Liver (tissue), 9 donors: ENCODE data around the gene CSNK2A2. TPM values are rescaled to one million over a fixed set of nuclear protein-coding genes. Genes with fewer than 3 reads are reported as not detected.

Experiments
- DNase-seq: peaks from one replicate; pipeline ENCODE4 v3.0.0-alpha.2; 2017; ENCODE audit warnings: low spot score
- H3K27ac ChIP-seq, 2 donors: one replicate each; pipeline ENCODE4 v1.7.0; 2013; ENCODE audit warnings: inconsistent platforms in 2 of 2, low read length in 2 of 2, control low read depth in 1 of 2, low read depth in 1 of 2, mild to moderate bottlenecking in 1 of 2
- H3K27me3 ChIP-seq, 4 donors: one replicate each; pipeline versions ENCODE4 v1.6.1 to v1.7.0; 2013; ENCODE audit warnings: low read length in 3 of 4, inconsistent platforms in 1 of 4, mild to moderate bottlenecking in 1 of 4, moderate library complexity in 1 of 4; ENCODE audit not compliant: control insufficient read depth in 4 of 4, insufficient read depth in 4 of 4
- H3K36me3 ChIP-seq, 4 donors: one replicate each; pipeline versions ENCODE4 v1.6.1 to v1.7.0; 2013; ENCODE audit warnings: low read length in 3 of 4, mild to moderate bottlenecking in 3 of 4, low read depth in 1 of 4, moderate library complexity in 1 of 4; ENCODE audit not compliant: control insufficient read depth in 4 of 4, insufficient read depth in 3 of 4
- H3K4me1 ChIP-seq, 4 donors: one replicate each; pipeline versions ENCODE4 v1.6.1 to v1.7.0; 2013; ENCODE audit warnings: low read length in 3 of 4, mild to moderate bottlenecking in 3 of 4, moderate library complexity in 1 of 4; ENCODE audit not compliant: control insufficient read depth in 4 of 4, insufficient read depth in 4 of 4
- H3K4me3 ChIP-seq, 3 donors: one replicate each; pipeline versions ENCODE4 v1.6.1 to v1.7.0; 2013; ENCODE audit warnings: low read length in 3 of 3, control low read depth in 1 of 3, low read depth in 1 of 3, mild to moderate bottlenecking in 1 of 3
- H3K9ac ChIP-seq, 2 donors: one replicate each; pipeline ENCODE4 v1.7.0; 2013; ENCODE audit warnings: low read length in 2 of 2, mild to moderate bottlenecking in 2 of 2, moderate library complexity in 2 of 2, control low read depth in 1 of 2, low read depth in 1 of 2
- H3K9me3 ChIP-seq, 4 donors: one replicate each; pipeline versions ENCODE4 v1.6.1 to v1.7.0; 2013; ENCODE audit warnings: low read length in 3 of 4; ENCODE audit not compliant: control insufficient read depth in 4 of 4
- ATF3 ChIP-seq: IDR thresholded peaks from 2 replicates; pipeline ENCODE4 v1.6.1; 2016; ENCODE audit warnings: antibody characterized with exemption
- GABPA ChIP-seq, 2 donors: IDR thresholded peaks in 1 of 2; conservative IDR thresholded peaks in 1 of 2; 2 replicates each; pipeline ENCODE4 v1.6.1; 2016; ENCODE audit warnings: antibody characterized with exemption in 2 of 2, mild to moderate bottlenecking in 1 of 2, moderate library complexity in 1 of 2
- NR2F2 ChIP-seq: IDR thresholded peaks from 2 replicates; pipeline ENCODE4 v1.6.1; 2016; ENCODE audit warnings: antibody characterized with exemption
- RXRA ChIP-seq, 2 donors: IDR thresholded peaks; 2 replicates each; pipeline ENCODE4 v1.6.1; 2017 to 2018; ENCODE audit warnings: antibody characterized with exemption in 2 of 2, mild to moderate bottlenecking in 1 of 2
- SP1 ChIP-seq: IDR thresholded peaks from 2 replicates; pipeline ENCODE4 v1.6.1; 2018; ENCODE audit warnings: antibody characterized with exemption, mild to moderate bottlenecking
- TAF1 ChIP-seq: conservative IDR thresholded peaks from 2 replicates; pipeline ENCODE4 v1.6.1; 2016; ENCODE audit warnings: antibody characterized with exemption, mild to moderate bottlenecking
- YY1 ChIP-seq: IDR thresholded peaks from 2 replicates; pipeline ENCODE4 v1.6.1; 2016; ENCODE audit warnings: antibody characterized with exemption, mild to moderate bottlenecking
- WGBS: extraction: QIAGEN DNeasy Blood & Tissue Kit; methylation state at CpG from one replicate; pipeline ENCODE4 v1.1.7; 2013; 5-methylcytosine and 5-hydroxymethylcytosine counted together
- polyA plus RNA-seq, 2 donors: library from polyadenylated mRNA; stranded (reverse) in 1 of 2; unstranded in 1 of 2; fragments of 200-250 nt in 1 of 2; fragments of >200 nt in 1 of 2; fragmentation: Nextera tagmentation in 1 of 2; extraction: Ambion mirVana in 1 of 2; gene quantifications; one replicate each; pipeline versions ENCODE4 v1.2.1 to v1.2.3, GENCODE V29; 2013 to 2015
- total RNA-seq, 2 donors: library from RNA; depleted of rRNA; stranded (reverse); fragments of >200 nt; gene quantifications; one replicate each; pipeline ENCODE4 v1.2.3, GENCODE V29; 2014
- TF ChIP-seq, protein P1 (sequence below): fragments of 150-350 bp; IDR thresholded peaks from 2 replicates; pipeline ENCODE4 v1.5.1; 2017; ENCODE audit warnings: improper control_type of control experiment, low read depth, low read length; ENCODE audit not compliant: missing input control
- TF ChIP-seq, protein P2 (sequence below): IDR thresholded peaks from 2 replicates; pipeline ENCODE4 v1.6.1; 2016; ENCODE audit warnings: antibody characterized with exemption
- donor health status: healthy.
- donor health status: healthy.
- donor health status: healthy.
- donor health status: healthy.
- donor health status: healthy.

Gene CSNK2A2
- total and polyA plus RNA-seq, 4 donors = 9.4 to 21.0 (median 14.7) TPM

DNA sequence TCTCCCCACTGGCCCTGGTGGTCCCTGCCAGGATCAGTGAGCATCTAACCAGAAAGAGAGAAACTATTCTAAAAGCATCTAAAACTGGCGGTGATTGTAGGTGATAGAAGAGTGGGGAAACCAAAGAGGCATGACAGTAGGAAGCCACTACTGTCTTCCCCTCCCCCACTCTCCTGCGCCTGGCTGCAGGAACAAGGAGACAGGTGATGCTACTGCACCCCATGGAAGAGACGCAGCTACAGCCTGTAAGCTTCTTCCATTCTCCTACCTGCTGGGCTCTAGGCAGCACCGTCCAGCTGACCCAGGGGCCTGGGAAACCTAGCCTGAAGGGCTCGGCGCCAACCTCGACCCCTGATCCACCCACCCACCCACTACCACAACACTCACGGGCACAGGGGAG, 32.4 kb upstream of the CSNK2A2 start (continued):
- TF ChIP-seq, protein P1, sequence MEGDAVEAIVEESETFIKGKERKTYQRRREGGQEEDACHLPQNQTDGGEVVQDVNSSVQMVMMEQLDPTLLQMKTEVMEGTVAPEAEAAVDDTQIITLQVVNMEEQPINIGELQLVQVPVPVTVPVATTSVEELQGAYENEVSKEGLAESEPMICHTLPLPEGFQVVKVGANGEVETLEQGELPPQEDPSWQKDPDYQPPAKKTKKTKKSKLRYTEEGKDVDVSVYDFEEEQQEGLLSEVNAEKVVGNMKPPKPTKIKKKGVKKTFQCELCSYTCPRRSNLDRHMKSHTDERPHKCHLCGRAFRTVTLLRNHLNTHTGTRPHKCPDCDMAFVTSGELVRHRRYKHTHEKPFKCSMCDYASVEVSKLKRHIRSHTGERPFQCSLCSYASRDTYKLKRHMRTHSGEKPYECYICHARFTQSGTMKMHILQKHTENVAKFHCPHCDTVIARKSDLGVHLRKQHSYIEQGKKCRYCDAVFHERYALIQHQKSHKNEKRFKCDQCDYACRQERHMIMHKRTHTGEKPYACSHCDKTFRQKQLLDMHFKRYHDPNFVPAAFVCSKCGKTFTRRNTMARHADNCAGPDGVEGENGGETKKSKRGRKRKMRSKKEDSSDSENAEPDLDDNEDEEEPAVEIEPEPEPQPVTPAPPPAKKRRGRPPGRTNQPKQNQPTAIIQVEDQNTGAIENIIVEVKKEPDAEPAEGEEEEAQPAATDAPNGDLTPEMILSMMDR = no peak
- TF ChIP-seq GABPA (IDR thresholded peaks at IDR 0.05 in 1 of 2, conservative IDR thresholded peaks at IDR 0.05 in 1 of 2) = no peak
- TF ChIP-seq, protein P2, sequence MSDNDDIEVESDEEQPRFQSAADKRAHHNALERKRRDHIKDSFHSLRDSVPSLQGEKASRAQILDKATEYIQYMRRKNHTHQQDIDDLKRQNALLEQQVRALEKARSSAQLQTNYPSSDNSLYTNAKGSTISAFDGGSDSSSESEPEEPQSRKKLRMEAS = no peak

- 94% methylated on average over 3 of the region's 3 CpGs for WGBS
- DNase-seq = no peak
- H3K27ac ChIP-seq = no peak overlapping the region
- H3K4me3 ChIP-seq = no peak overlapping the region
- H3K27me3 ChIP-seq = no peaks in the 10 kb centered on the region
- H3K9me3 ChIP-seq = no peaks in the 10 kb centered on the region
- H3K9ac ChIP-seq = no peak overlapping the region
- H3K4me1 ChIP-seq = peaks cover 4 to 13% (median 10%) of the 10 kb centered on the region in 4 donors
- TF ChIP-seq YY1 = no peak
- no peaks in the 10 kb centered on the region for H3K36me3 ChIP-seq
Measured at GRCh38 chr16:58226790-58227189, 28.9 kb upstream of the CSNK2A2 start.

GRCh38 chr16:58225965-58226602, 28.2 kb upstream of the CSNK2A2 start:
- no peak overlapping the region for H3K9ac ChIP-seq
- no peak overlapping the region for H3K27ac ChIP-seq
- DNase-seq = no peak
- TF ChIP-seq RXRA (IDR thresholded peaks at IDR 0.05) = no peak
- TF ChIP-seq NR2F2 = no peak
- TF ChIP-seq YY1 = no peak
- TF ChIP-seq ATF3 = no peak
- TF ChIP-seq, protein P1 = no peak
- TF ChIP-seq SP1 = no peak
- TF ChIP-seq TAF1 = no peak
- H3K4me1 ChIP-seq = peaks cover 4 to 15% (median 11%) of the 10 kb centered on the region in 4 donors
- no peak overlapping the region for H3K4me3 ChIP-seq
- H3K36me3 ChIP-seq = no peaks in the 10 kb centered on the region
- no peaks in the 10 kb centered on the region for H3K9me3 ChIP-seq
- 93% methylated on average over 8 of the region's 8 CpGs for WGBS
- H3K27me3 ChIP-seq = no peaks in the 10 kb centered on the region
